Stimulated activated CD8-positive, alpha-beta memory T cell treated with anti-CD3 and anti-CD28 coated beads, Interleukin-7, amount 100 ng/mL, for 24 hours (primary cell): ENCODE data around the gene CYTIP.
"Not testable (repeated sequence)": the region's sequence is repeated elsewhere in the genome, so short reads cannot be mapped to it uniquely, and the experiment has no call there.

Source experiments
- DNase-seq: peaks from one replicate; pipeline ENCODE4 v3.0.0-alpha.2; 2020; ENCODE audit warnings: low read depth

The CYTIP gene

DNA sequence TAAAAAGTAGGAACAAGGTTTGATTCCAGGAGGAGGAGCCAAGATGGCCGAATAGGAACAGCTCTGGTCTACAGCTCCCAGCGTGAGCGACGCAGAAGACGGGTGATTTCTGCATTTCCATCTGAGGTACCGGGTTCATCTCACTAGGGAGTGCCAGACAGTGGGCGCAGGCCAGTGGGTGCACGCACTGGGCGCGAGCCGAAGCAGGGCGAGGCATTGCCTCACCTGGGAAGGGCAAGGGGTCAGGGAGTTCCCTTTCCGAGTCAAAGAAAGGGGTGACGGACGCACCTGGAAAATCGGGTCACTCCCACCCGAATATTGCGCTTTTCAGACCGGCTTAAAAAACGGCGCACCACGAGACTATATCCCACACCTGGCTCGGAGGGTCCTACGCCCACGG is 75.4 kb downstream of the CYTIP start:
- DNase-seq = not testable (repeated sequence)

DNA sequence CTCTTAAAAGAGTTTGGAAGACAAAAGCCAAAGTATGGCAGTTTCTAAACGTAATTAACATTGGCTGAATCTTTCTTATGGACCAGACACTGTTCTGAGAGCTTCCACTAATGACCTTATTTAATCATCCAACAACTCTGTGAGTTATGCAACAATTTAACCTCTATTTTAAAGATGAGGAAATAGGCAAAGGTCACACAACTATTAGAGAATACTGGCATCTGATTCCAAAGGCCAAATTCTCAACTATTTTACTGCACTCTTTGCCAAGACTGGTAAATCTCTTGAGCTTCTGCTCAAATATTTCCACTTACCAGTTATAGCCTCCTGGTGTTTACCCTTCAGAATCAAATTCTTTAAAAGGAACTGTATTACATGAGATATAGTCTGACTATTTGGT is 76.2 kb downstream of the CYTIP start:
- DNase-seq = no peak
